GM12874 (cell line): Measurements from ENCODE around the gene B3GAT1.

Source experiments
- CTCF ChIP-seq: IDR thresholded peaks from 2 replicates; pipeline ENCODE4 v1.5.1; 2011; ENCODE audit warnings: low read depth, mild to moderate bottlenecking, control low read depth, low read length, moderate library complexity; ENCODE audit not compliant: insufficient read depth

The B3GAT1 gene

DNA sequence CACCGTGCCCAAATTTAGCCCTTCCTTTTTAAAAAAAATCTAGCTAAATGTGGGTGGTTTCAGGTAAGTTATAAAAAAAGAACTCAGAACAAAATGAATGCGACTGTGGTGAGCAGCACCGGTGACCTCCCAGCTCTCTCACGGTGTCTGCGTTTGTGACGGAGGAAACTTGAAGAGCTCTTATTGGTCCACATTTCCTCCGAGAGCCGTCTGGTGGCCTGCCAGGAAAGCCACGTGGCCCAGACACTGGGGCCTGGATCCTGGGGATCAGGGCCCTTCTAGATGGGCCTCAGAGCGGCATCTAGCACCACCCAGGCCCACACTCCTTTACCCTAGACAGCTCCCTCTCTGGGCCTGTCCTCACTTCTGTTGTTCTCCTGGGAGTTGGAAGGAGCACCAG, 39.5 kb downstream of the B3GAT1 start:
- no peak for TF ChIP-seq CTCF

DNA sequence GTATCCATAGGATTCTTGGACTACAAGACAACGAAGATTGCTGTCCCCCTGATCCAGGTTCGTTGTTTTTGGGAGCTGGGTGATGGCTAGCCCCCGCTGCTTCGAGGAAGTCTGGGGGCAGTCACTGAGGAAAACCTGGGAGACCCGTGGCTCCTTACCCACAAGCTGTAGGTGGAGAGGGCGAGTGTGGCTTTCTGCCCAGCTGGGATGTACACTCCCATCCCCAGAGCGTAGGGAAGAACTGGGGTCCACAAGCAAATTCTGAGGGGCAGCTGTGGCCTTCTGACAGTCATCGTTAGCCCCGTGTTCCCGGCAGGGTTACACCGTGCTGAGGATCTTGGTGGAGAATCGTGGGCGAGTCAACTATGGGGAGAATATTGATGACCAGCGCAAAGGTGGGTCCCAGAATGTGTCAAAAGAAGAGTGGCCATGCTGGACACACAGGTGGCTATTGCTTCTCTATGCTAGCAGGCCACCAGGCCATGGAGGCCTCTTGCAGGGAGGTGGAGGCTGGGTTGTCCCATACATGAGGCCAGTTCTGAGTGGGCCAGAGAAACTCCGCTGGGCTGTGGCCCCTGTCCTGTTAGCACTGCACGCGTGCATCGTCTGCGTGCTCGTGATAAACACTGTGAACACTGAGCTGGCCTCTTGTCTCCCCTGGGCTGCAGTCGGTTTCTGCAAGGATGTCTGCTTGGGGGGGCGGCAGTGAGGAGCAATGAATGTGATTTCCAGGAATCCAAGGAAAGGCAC, 40.4 kb downstream of the B3GAT1 start:
- no peak for TF ChIP-seq CTCF

- no peak for TF ChIP-seq CTCF
Observed at GRCh38 chr11:134370526-134371435, 41.3 kb downstream of the B3GAT1 start.

DNA sequence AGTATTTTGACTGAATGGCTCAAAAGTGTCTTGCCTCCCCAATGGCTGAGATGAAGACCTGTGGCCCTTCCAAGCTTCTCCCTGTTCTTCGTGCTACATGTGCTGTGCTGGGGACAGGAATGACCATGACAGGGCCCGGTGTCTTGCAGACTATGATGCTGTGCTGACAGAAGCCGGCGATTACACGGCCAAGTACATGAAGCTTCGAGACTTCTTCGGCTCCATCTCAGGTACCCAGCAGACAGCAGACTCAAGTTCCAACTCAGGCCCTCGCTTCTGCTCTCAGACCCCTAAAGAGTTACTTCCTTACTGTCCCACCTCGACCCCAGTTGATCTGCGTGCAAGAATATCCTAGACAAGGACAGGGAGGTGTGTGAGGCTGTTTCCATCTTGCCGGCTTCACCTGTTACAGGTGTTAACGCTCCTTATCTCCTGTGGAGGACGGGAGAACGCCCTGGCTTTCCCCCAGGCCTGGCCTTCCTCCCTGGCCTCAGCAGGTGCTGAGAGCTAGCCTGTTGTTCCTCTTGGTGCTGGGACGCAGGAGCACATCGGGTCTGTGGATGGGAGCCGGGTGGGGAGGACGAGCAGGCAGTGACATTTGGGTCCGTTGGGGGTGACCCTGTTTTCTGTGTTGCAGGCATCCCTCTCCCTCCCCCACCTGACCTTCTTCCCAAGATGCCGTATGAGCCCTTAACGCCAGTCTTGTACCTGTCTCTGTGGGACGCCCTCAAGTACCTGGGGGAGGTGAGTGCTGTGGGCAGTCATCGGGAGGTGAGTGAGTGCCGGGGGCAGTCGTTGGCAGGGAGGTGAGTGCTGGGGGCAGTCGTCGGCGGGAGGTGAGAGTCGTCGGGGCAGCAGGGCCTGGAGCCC, 42.2 kb downstream of the B3GAT1 start:
- TF ChIP-seq CTCF, result no peak

- no peak for TF ChIP-seq CTCF
Observed at GRCh38 chr11:134367781-134368180, 44.3 kb downstream of the B3GAT1 start.

DNA sequence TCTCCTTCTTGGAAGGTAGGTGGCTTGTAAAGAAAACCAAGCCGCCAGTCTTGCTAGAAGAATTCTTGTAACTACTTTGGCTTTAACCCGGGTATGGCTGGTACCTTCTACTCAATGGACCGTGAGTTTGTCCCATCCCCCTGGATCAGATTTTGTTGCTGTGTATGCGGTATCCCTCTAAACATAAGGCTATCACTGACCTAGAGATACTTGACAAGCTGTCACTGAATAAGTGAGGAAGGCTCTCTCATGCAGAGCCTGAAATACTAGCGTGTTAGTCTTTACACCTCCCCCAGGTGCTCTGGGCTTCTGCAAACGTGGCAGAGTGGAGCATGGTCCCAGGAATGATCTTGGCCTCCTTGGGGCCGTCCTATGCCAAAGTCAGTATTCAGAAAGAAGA, 45.8 kb downstream of the B3GAT1 start:
- TF ChIP-seq CTCF, result no peak
